GM12878 (cell line): ENCODE results near the gene METRN. TPM values are rescaled to one million over a fixed set of nuclear protein-coding genes. Genes with fewer than 3 reads are reported as not detected.

ENCODE experiments used
- ATAC-seq: fragments of 200-7000 bp; cut with Tn5 transposase; 3 replicates; pipeline ENCODE4 v1.9.1; 2020; ENCODE audit warnings: mild to moderate bottlenecking, moderate library complexity
- BruUV-seq: library from RNA; stranded (reverse); fragments of 400-500 nt; replicated peaks from 2 replicates; lab custom pipeline; 2021; lab: Mats Ljungman, UMichigan
- CTCF ChIA-PET: fragments of 300-600 bp; sonication (Branson Sonifier 250); formaldehyde crosslinking; extraction: SDS; loops from one replicate; lab custom pipeline; 2021; ENCODE audit warnings: inconsistent platforms; lab: Yijun Ruan, JAX
- POLR2A ChIA-PET: fragments of 350-600 bp; formaldehyde crosslinking; extraction: SDS; loops from one replicate; lab custom pipeline; 2021; ENCODE audit warnings: inconsistent platforms; lab: Charles Lee
- RAD21 ChIA-PET: fragments of 300-600 bp; sonication (Branson Sonifier 250); formaldehyde crosslinking; loops from one replicate; lab custom pipeline; 2023; ENCODE audit warnings: antibody characterized with exemption; ENCODE audit not compliant: unreplicated experiment; lab: Charles Lee
- SMC1A ChIA-PET: fragments of 300-600 bp; sonication (Branson Sonifier 250); formaldehyde crosslinking; loops from one replicate; lab custom pipeline; 2023; ENCODE audit not compliant: unreplicated experiment, uncharacterized antibody; lab: Charles Lee
- DNase-seq: peaks from one replicate; pipeline ENCODE4 v3.0.0-alpha.2; 2011; ENCODE audit warnings: low read depth, low spot score
- FAIRE-seq: peaks from 3 replicates; lab custom pipeline; 2011; peaks lifted over from hg19 to GRCh38; lab: Jason Lieb, UNC
- H2AFZ ChIP-seq: 2 replicates; pipeline ENCODE4 v1.6.0; 2011; ENCODE audit warnings: low read depth, low read length, control low read depth; ENCODE audit not compliant: control insufficient read depth
- H3K27ac ChIP-seq: 2 replicates; pipeline ENCODE4 v1.5.1; 2011; ENCODE audit warnings: control low read depth; ENCODE audit not compliant: control insufficient read depth, insufficient read depth
- H3K27me3 ChIP-seq, 2 experiments: replicated peaks in 1 of 2; 2 replicates each; pipeline versions ENCODE4 v1.6.0 to v1.6.1; 2011; ENCODE audit warnings: low read length in 1 of 2; ENCODE audit not compliant: control insufficient read depth in 2 of 2, insufficient read depth in 2 of 2
- H3K36me3 ChIP-seq, 2 experiments: 2 replicates each; pipeline ENCODE4 v1.5.1; 2011; ENCODE audit warnings: low read length in 1 of 2; ENCODE audit not compliant: control insufficient read depth in 2 of 2, insufficient read depth in 2 of 2
- H3K4me1 ChIP-seq: 2 replicates; pipeline ENCODE4 v1.6.1; 2011; ENCODE audit warnings: mild to moderate bottlenecking, low read length, moderate library complexity, mixed read lengths; ENCODE audit not compliant: control insufficient read depth, insufficient read depth
- H3K4me2 ChIP-seq: 2 replicates; pipeline ENCODE4 v1.6.0; 2011; ENCODE audit warnings: control low read depth; ENCODE audit not compliant: control insufficient read depth, insufficient read depth
- H3K4me3 ChIP-seq: fragments of 200-600 bp; sonication (generic); 2 replicates; pipeline ENCODE4 v1.5.1; 2016
- H3K79me2 ChIP-seq: 2 replicates; pipeline ENCODE4 v1.6.0; 2011; ENCODE audit warnings: low read length; ENCODE audit not compliant: control insufficient read depth, insufficient read depth
- H3K9ac ChIP-seq: 2 replicates; pipeline ENCODE4 v1.8.0; 2011; ENCODE audit warnings: low read length, control low read depth, mixed read lengths; ENCODE audit not compliant: control insufficient read depth, insufficient read depth
- H3K9me3 ChIP-seq: replicated peaks from 3 replicates; pipeline ENCODE4 v1.5.1; 2011; ENCODE audit warnings: mild to moderate bottlenecking, low read length; ENCODE audit not compliant: control insufficient read depth, insufficient read depth
- H4K20me1 ChIP-seq: 2 replicates; pipeline ENCODE4 v1.6.0; 2011; ENCODE audit not compliant: control insufficient read depth, insufficient read depth
- DPF2 ChIP-seq: fragments of 450-650 bp; IDR thresholded peaks from 2 replicates; pipeline ENCODE4 v1.6.1; 2017; ENCODE audit warnings: mild to moderate bottlenecking
- JUNB ChIP-seq: IDR thresholded peaks from 2 replicates; pipeline ENCODE4 v1.6.1; 2016; ENCODE audit warnings: antibody characterized with exemption, mild to moderate bottlenecking
- POU2F2 ChIP-seq: IDR thresholded peaks from 3 replicates; pipeline ENCODE4 v1.6.1; 2011; ENCODE audit warnings: low read depth, mild to moderate bottlenecking, low read length, borderline replicate concordance
- SIN3A ChIP-seq: IDR thresholded peaks from 2 replicates; pipeline ENCODE4 v1.6.1; 2012; ENCODE audit warnings: low read depth, low read length, improper control_type of control experiment
- SMAD1 ChIP-seq: fragments of 450-650 bp; IDR thresholded peaks from 2 replicates; pipeline ENCODE4 v1.6.1; 2018; ENCODE audit warnings: mild to moderate bottlenecking, low read depth; ENCODE audit not compliant: partially characterized antibody
- SREBF2 ChIP-seq: IDR thresholded peaks from 2 replicates; pipeline ENCODE4 v1.6.1; 2012; ENCODE audit warnings: mild to moderate bottlenecking, low read length
- WGBS: methylation state at CpG from one replicate; pipeline ENCODE4 v1.1.6; 2016; ENCODE audit warnings: low lambda C conversion rate; ENCODE audit not compliant: insufficient replicate concordance, insufficient coverage; ENCODE audit errors: missing lambda C conversion rate; 5-methylcytosine and 5-hydroxymethylcytosine counted together
- in situ Hi-C: fragments of 300-500 bp; cut with MboI; formaldehyde crosslinking; loops from 9 replicates; pipeline ENCODE4 v1.14.3; 2018; ENCODE audit warnings: mixed read lengths
- intact Hi-C: fragments of 100-400 bp; cut with micrococcal nuclease; formaldehyde crosslinking; loops from one replicate; pipeline ENCODE4 v1.14.2; 2022; ENCODE audit not compliant: unreplicated experiment
- polyA plus RNA-seq, 11 experiments: library from polyadenylated mRNA; depleted of rRNA in 4 of 11; unstranded in 6 of 11; stranded (reverse) in 5 of 11; fragments of >200 nt; fragmentation: Nextera tagmentation in 4 of 11; fragmentation: Illumina TruSeq in 1 of 11; extraction: Ambion mirVana in 4 of 11; extraction: Trizol in 1 of 11; gene quantifications; 1 replicate in 1 of 11; 2 replicates in 10 of 11; pipeline versions ENCODE4 v1.2.1 to v1.2.3, GENCODE V29; 2011 to 2016; ENCODE audit warnings: inconsistent platforms in 2 of 11, missing spikeins in 2 of 11, low read depth in 1 of 11
- total RNA-seq, 4 experiments: library from RNA; depleted of rRNA in 3 of 4; stranded (reverse); fragments of >200 nt in 3 of 4; fragmentation: Illumina TruSeq in 1 of 4; extraction: Trizol in 1 of 4; gene quantifications; 2 replicates each; pipeline versions ENCODE4 v1.2.1 to v1.2.3, GENCODE V29; 2013 to 2021
- TF ChIP-seq, protein P1 (sequence below): fragments of 450-650 bp; IDR thresholded peaks from 2 replicates; pipeline ENCODE4 v1.6.1; 2017; ENCODE audit warnings: mild to moderate bottlenecking
- TF ChIP-seq, protein P2 (sequence below): fragments of 450-650 bp; IDR thresholded peaks from 2 replicates; pipeline ENCODE4 v1.6.1; 2016; ENCODE audit warnings: mild to moderate bottlenecking, moderate library complexity, borderline replicate concordance

METRN gene
- total and polyA plus RNA-seq, 10 of the 15 experiments (the other 5 are each of a cell fraction or from before 2014, with no cell fraction given), result 0.11 to 12.8 (median 1.1) TPM; not detected in 1

DNA sequence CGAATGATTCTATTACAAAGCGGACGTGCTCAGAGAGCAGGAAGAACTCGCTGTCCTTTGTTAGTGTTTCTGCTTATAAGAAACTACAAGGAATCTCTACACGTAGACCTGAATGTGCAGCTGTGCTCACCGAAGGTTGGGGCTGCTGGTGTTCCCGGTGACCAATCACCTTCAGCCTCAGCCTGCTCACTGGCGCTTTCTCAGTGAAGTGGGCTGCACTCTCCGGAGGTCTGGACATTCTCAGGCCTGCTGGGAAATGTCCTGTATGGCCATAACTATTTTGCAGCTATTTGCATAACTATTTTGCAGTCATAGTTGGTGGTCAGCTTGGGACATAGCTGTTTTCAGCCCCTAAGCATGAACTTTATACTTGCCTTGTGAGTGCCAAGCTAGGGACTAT lies 35.6 kb downstream of the METRN start:
- TF ChIP-seq DPF2, result no peak
- TF ChIP-seq JUNB, result no peak
- no peak for TF ChIP-seq SMAD1
- TF ChIP-seq SREBF2, result no peak
- TF ChIP-seq, protein P1, sequence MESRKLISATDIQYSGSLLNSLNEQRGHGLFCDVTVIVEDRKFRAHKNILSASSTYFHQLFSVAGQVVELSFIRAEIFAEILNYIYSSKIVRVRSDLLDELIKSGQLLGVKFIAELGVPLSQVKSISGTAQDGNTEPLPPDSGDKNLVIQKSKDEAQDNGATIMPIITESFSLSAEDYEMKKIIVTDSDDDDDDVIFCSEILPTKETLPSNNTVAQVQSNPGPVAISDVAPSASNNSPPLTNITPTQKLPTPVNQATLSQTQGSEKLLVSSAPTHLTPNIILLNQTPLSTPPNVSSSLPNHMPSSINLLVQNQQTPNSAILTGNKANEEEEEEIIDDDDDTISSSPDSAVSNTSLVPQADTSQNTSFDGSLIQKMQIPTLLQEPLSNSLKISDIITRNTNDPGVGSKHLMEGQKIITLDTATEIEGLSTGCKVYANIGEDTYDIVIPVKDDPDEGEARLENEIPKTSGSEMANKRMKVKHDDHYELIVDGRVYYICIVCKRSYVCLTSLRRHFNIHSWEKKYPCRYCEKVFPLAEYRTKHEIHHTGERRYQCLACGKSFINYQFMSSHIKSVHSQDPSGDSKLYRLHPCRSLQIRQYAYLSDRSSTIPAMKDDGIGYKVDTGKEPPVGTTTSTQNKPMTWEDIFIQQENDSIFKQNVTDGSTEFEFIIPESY, result no peak
- no peak for TF ChIP-seq POU2F2
- no peak for TF ChIP-seq SIN3A
- TF ChIP-seq, protein P2, sequence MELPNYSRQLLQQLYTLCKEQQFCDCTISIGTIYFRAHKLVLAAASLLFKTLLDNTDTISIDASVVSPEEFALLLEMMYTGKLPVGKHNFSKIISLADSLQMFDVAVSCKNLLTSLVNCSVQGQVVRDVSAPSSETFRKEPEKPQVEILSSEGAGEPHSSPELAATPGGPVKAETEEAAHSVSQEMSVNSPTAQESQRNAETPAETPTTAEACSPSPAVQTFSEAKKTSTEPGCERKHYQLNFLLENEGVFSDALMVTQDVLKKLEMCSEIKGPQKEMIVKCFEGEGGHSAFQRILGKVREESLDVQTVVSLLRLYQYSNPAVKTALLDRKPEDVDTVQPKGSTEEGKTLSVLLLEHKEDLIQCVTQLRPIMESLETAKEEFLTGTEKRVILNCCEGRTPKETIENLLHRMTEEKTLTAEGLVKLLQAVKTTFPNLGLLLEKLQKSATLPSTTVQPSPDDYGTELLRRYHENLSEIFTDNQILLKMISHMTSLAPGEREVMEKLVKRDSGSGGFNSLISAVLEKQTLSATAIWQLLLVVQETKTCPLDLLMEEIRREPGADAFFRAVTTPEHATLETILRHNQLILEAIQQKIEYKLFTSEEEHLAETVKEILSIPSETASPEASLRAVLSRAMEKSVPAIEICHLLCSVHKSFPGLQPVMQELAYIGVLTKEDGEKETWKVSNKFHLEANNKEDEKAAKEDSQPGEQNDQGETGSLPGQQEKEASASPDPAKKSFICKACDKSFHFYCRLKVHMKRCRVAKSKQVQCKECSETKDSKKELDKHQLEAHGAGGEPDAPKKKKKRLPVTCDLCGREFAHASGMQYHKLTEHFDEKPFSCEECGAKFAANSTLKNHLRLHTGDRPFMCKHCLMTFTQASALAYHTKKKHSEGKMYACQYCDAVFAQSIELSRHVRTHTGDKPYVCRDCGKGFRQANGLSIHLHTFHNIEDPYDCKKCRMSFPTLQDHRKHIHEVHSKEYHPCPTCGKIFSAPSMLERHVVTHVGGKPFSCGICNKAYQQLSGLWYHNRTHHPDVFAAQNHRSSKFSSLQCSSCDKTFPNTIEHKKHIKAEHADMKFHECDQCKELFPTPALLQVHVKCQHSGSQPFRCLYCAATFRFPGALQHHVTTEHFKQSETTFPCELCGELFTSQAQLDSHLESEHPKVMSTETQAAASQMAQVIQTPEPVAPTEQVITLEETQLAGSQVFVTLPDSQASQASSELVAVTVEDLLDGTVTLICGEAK, result no peak
- H3K9me3 ChIP-seq, result no peaks in the 10 kb centered on the region
- no peaks in the 10 kb centered on the region for H4K20me1 ChIP-seq
- no peaks in the 10 kb centered on the region for H3K4me1 ChIP-seq
- H2AFZ ChIP-seq, result no peak overlapping the region
- DNase-seq (no peak), FAIRE-seq (no peak), ATAC-seq (no peak)
- WGBS, result 39% methylated on average over 9 of the region's 9 CpGs
- no TSS peak for BruUV-seq
- intact Hi-C loops, result no loop called here
- H3K27ac ChIP-seq, result no peak overlapping the region
- no peaks in the 10 kb centered on the region; a peak in 2 of 4 replicates for H3K27me3 ChIP-seq
- SMC1A ChIA-PET, result no interaction called here
- H3K4me2 ChIP-seq, result no peak overlapping the region
- in situ Hi-C loops, result no loop called here
- CTCF ChIA-PET, result interaction anchor here (1.1 kb wide), 1 partner anchor 38 kb away, joined by 7 read pairs; no protein-coding TSS in a partner anchor
- RAD21 ChIA-PET, result no interaction called here
- no peak overlapping the region for H3K9ac ChIP-seq
- POLR2A ChIA-PET, result interaction anchor here (0.9 kb wide), 1 partner anchor 9 kb away, joined by 3 read pairs; the partner anchor contains the start of gene CIAO3
- H3K79me2 ChIP-seq, result no peaks in the 10 kb centered on the region
- no peak overlapping the region for H3K4me3 ChIP-seq
- no peaks in the 10 kb centered on the region for H3K36me3 ChIP-seq
